ENCODE results near the gene POU2AF3.

DNA sequence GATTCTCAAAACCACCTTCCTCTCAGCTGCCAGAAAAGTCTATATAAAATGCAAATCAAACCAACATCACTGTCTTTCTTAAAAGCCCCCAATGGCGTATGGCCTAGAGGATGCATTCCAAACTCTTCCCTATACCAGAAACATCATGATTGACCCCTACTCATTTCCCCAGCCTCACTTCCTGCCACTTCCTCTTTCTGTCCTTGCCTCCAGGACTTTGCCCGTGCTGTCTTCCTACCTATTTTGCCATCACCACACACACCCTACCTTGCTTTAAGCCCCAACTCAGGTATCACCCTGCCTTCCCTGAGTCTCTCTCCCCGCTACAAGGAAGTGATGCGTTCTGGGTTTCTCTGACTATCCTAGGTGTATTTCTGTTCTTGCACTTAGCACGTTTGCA, 44.7 kb upstream of the POU2AF3 start:
- no peak for TF ChIP-seq RAD21 (IDR thresholded peaks at IDR 0.05; ENCODE audit: low read depth)
- TF ChIP-seq, protein P1, sequence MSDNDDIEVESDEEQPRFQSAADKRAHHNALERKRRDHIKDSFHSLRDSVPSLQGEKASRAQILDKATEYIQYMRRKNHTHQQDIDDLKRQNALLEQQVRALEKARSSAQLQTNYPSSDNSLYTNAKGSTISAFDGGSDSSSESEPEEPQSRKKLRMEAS (IDR thresholded peaks at IDR 0.05) = no peak
- no peak for TF ChIP-seq EP300 (IDR thresholded peaks at IDR 0.05; ENCODE audit: borderline replicate concordance)
- no peak for TF ChIP-seq USF1 (IDR thresholded peaks at IDR 0.05)
- no peak for TF ChIP-seq TAF1 (IDR thresholded peaks at IDR 0.05; ENCODE audit: low read depth)
- TF ChIP-seq NFIC (IDR thresholded peaks at IDR 0.05) = no peak
- TF ChIP-seq CEBPB (IDR thresholded peaks at IDR 0.05) = no peak

Data from Ishikawa (cell line).